ENCODE data around the gene SLC25A21.

DNA sequence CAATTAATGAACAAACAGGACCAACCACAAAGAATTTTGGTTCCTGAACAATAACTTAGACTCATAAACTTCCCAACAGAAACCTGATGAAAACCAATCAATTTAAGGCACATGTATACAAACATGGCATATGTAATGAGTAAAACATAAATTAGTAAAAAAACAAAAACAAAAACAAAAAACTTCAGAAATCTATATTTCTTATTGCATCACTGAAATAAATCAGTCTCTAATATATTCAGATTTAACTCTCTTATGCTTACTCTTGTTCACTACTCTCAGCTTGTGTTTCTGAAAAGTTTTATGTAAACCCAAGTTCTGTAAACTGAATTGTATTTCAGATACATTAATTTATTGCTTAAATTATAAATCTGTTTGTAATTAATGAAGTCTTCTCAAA lies 233.7 kb downstream of the SLC25A21 start:
- TF ChIP-seq EZH2 (IDR thresholded peaks at IDR 0.05) (no peak), POLR2AphosphoS5 (IDR thresholded peaks at IDR 0.05; ENCODE audit: borderline replicate concordance, low read depth, low read length) (no peak), FOXP2 (optimal IDR thresholded peaks at IDR 0.05; ENCODE audit: control extremely low read depth, extremely low read length, insufficient read depth) (no peak)

Measured in SK-N-MC (cell line).